NCI-H82 treated with DMSO at 0.1 percent for 48 hours (cell line): ENCODE data around the gene CAMKMT.
"Not testable (repeated sequence)": the region's sequence is repeated elsewhere in the genome, so short reads cannot be mapped to it uniquely, and the experiment has no call there.

Experiments
- DNase-seq: peaks from one replicate; lab custom pipeline; 2025; ENCODE audit not compliant: unreplicated experiment; lab: John Stamatoyannopoulos, UW

The CAMKMT gene

GRCh38 chr2:44580875-44581515 lies 219.2 kb downstream of the CAMKMT start:
- DNase-seq: no peak

DNA sequence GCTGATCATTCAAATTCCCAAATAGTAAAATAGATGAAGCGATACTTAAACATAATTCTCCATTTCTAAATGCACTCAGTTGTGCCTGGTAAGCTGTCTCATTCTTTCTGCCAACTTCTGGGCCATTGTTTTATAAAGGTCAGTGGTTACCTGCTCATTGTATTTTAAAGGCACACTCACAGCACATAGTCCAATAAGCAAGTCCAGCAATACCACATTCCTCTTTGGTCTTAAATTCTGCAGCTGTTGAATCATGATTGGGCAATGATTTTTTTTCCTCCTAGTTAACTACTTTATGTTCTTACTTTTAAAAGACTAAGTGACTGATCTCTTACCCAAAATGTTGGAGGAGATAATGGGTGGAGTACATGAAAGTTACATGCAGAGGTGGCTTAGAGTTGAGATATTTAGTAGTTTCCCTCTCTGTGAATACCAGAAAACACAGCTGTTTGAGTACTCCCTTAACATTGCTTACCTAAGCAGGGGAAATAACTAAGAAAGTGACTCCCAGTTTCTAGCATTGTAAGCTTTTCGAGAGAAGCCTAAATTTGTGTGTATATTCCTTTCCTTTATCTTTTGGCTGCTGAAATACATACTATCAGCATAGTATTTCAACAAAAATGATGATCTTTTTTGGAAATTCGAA lies 220.7 kb downstream of the CAMKMT start:
- DNase-seq: no peak

GRCh38 chr2:44595615-44596014 lies 233.9 kb downstream of the CAMKMT start:
- not testable (repeated sequence) for DNase-seq

DNA sequence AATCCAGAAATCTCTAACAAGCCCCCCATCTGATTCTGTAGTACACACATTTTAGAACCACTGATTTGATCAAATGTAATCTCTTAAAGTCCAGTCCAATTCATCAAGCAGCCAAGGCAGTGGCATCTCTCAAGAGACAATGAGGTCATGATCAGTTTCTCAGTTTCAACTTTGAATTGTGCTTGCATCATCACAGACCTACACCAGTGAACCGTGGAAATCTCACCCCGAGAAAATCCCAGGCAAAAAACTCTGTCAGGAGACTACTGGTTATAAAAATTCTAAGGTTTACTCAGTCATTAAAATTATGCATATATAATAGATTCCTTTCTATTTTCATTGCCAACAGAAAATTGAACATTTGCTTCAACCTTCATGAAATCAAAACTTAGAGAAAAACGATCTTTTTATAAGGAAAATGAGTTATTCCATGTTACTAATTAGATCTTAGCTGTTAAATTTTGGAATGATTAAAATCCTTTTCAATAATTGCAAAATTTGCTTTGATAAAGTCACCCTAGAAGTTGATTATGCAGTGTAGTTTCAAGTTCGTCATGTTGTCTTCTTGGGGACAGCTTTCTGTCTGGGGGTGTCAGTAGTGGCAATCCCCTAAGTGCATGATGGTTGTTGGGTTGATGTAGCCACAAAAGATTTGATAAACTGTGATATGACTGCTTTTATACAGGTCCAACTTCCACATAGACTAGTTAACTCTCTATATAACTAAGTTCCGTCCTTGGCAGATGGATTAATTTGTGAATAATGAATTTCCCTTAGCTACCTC lies 235.0 kb downstream of the CAMKMT start:
- no peak for DNase-seq

DNA sequence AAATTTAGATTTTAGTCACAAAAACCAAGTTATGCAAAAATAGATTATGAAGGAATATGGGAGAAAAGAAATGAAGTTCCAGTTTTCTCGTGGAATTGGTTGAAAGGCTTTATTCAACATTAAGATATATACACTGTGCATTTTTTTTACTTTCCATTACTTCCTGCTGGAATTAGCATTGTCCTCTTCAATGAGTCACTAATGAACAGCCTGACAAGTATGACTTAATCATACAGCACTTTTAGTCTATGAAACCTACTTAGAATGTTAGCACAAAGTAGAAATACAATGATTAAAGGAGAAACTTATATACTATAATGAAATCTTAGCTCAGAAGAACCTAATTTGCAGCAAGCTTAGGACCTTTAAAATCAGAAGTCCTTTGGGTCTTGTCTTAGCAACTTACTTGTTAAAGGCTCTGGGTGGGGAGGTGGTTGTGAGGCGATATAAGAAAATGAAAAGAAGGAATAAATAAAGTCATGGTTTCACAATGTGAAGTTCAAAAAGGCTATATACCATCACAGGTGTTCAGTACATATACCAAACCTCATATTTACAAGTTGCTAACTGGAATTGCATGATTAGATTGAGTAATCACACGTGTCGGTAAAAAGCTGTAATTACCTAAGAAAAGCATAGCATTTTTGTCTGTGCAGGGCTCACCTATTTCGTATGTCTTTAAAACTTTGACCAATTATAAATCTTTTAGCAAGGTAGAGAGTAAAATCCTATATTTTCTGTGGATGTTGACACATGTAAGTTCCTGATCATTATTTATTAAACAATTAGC lies 236.8 kb downstream of the CAMKMT start:
- DNase-seq: no peak

- peak; percentile 46 for DNase-seq
Observed at GRCh38 chr2:44599130-44599529, 237.4 kb downstream of the CAMKMT start.

GRCh38 chr2:44602446-44602845 lies 240.7 kb downstream of the CAMKMT start:
- no peak for DNase-seq

DNA sequence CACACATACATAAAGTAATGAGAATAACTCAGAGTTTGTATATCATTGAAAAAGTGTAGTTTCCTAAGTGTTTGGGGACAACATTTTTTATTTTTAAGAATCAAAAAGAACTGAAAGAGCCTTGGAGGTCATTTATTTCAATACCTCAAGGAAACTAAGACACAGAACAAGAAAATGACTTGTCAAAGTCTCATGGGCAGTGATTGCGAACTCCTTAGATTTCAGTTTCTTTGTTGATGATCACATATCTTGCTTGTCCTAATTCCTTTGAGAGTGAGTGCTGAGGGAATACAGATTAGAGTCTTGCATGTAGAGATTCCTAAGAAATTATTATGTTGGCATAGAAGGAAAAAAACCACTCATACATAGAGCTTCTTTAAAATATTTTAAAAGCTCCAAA lies 243.8 kb downstream of the CAMKMT start:
- no peak for DNase-seq

GRCh38 chr2:44612276-44612675 lies 250.5 kb downstream of the CAMKMT start:
- DNase-seq: no peak

DNA sequence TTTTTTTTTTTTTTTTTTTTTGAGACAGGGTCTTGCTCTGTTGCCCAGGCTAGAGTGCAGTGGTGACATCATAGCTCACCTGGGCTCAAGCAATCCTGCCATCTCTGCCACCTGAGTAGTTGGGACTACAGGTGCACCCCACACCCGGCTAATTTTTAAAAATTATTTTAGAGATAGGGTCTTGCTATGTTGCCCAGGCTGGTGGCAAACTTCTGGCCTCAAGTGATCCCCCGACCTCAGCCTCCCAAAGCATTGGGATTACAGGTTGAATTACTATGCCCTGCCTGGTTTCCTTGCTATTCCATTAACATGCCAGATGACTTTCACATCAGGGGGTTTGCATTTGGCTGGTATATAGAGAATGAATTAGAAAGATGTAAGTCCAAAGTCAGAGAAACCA lies 253.2 kb downstream of the CAMKMT start:
- no peak for DNase-seq

DNA sequence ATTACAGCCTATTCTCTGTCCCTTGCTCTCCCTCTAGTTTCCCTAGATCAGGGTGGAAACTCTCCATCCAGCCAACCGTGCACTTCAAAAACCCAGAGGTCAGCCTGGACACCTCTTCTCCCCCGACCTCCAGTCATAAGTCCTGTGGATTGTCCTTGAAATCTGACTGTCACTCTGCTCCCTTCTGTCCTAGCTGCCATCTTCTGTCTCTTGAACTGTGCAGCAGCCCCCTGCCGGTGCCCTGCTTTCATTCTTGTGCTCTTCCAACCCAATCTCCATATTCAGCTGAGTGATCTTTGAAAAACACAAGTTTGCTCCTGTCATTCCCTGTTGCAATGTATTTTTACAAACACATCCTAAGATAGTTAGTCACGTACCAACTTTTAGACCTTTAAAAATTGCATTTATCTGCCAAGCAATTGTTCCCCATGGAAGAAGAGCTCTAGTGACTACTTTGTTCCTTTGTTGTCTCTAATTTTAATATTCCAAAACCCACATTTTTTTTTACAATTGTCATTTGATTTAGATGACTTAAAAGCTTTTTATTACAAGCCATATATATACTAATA lies 254.3 kb downstream of the CAMKMT start:
- no peak for DNase-seq

DNA sequence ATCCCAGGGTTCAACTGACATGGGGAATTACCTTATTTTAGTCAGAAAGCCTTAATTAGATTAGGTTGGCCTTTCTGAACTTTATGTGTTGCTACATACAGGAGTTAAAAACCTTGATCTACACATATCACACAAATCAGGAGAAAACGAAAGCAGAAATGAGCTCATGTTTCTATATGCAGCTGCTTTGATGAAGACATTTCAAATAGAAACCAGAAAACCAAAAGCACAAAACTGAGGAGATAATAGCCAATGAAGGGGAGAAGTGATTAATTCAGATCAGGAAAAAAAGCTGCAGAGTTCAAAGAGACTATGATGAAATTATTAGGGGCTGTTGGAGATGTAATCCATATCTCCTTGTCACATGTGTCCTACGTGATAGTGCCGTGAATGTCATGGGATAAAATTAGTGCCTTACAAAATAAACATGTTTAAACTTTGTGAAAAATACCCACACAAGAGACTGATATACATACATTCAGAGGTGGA lies 255.0 kb downstream of the CAMKMT start:
- DNase-seq: no peak

- DNase-seq: no peak
Observed at GRCh38 chr2:44618251-44619023, 256.7 kb downstream of the CAMKMT start.

- DNase-seq: no peak
Observed at GRCh38 chr2:44620189-44620990, 258.6 kb downstream of the CAMKMT start.

DNA sequence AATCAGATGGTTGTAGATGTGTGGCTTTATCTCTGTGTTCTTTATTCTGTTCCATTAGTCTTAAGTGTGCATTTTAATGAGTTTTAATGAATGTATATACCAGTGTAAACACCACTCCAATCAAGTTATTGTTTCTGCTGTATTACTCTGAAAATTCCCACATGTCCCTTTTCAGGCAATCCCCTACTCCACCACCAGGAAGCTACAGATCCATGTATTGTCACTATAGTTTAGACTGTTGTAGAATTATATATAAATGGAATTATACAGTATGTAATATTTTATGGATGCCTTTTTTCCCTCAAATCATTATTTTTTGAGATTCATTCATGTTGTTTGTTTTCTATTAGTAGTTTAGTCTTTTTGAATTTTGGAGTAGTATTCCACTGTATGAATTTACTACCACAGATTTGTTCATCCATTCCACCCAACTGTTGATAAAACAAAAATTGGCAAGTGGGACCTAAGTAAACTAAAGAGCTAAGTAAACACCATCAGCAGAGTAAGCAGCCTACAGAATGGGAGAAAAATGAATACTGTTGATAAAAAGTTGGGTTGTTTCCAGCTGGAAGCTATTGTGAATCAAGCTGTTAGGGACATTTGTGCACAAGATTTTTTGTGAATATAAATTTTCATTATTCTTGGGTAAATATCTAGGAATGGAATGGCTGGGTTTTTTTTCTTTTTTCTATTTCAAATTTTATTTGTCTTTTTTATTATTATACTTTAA lies 262.0 kb downstream of the CAMKMT start:
- no peak for DNase-seq

- DNase-seq: no peak
Observed at GRCh38 chr2:44628297-44628696, 266.6 kb downstream of the CAMKMT start.

- no peak for DNase-seq
Observed at GRCh38 chr2:44632931-44633689, 271.4 kb downstream of the CAMKMT start.

GRCh38 chr2:44635725-44636124 lies 274.0 kb downstream of the CAMKMT start:
- no peak for DNase-seq
